DLD1 (cell line): ENCODE data around the gene TDRD9.

Source experiments
- in situ Hi-C: cut with HindIII; loops from 2 replicates; pipeline ENCODE4 v1.10.0; 2017; ENCODE audit warnings: low sequenced_read_pairs

Gene TDRD9

GRCh38 chr14:103891667-103892215 lies 36.5 kb upstream of the TDRD9 start:
- in situ Hi-C loops, result no loop called here

- in situ Hi-C loops, result no loop called here
These were observed 36.0 kb upstream of the TDRD9 start for GRCh38 chr14:103892247-103892646.

GRCh38 chr14:103894034-103894722 lies 34.1 kb upstream of the TDRD9 start:
- in situ Hi-C loops, result no loop called here

- in situ Hi-C loops, result no loop called here
These were observed 33.6 kb upstream of the TDRD9 start for GRCh38 chr14:103894723-103895059.

GRCh38 chr14:103896578-103896977 lies 31.7 kb upstream of the TDRD9 start:
- in situ Hi-C loops, result no loop called here

- in situ Hi-C loops, result no loop called here
These were observed 30.9 kb upstream of the TDRD9 start for GRCh38 chr14:103897075-103897947.

GRCh38 chr14:103898204-103898603 lies 30.1 kb upstream of the TDRD9 start:
- in situ Hi-C loops, result no loop called here

- in situ Hi-C loops, result no loop called here
These were observed 29.5 kb upstream of the TDRD9 start for GRCh38 chr14:103898711-103899110.

- in situ Hi-C loops, result no loop called here
These were observed 28.9 kb upstream of the TDRD9 start for GRCh38 chr14:103899316-103899715.

- in situ Hi-C loops, result no loop called here
These were observed 28.4 kb upstream of the TDRD9 start for GRCh38 chr14:103899833-103900232.

GRCh38 chr14:103904493-103905107 lies 23.7 kb upstream of the TDRD9 start:
- in situ Hi-C loops, result no loop called here

- in situ Hi-C loops, result no loop called here
These were observed 22.3 kb upstream of the TDRD9 start for GRCh38 chr14:103905842-103906456.

- in situ Hi-C loops, result no loop called here
These were observed 19.7 kb upstream of the TDRD9 start for GRCh38 chr14:103908580-103908979.

GRCh38 chr14:103909531-103910261 lies 18.6 kb upstream of the TDRD9 start:
- in situ Hi-C loops, result no loop called here

GRCh38 chr14:103910262-103910935 lies 17.9 kb upstream of the TDRD9 start:
- in situ Hi-C loops, result no loop called here

GRCh38 chr14:103910984-103911383 lies 17.3 kb upstream of the TDRD9 start:
- in situ Hi-C loops, result no loop called here

GRCh38 chr14:103915616-103916015 lies 12.6 kb upstream of the TDRD9 start:
- in situ Hi-C loops, result no loop called here

GRCh38 chr14:103916636-103917262 lies 11.5 kb upstream of the TDRD9 start:
- in situ Hi-C loops, result no loop called here
